T-helper 22 cell (primary cell): ENCODE measurements around the gene SWI5.

Experiments
- DNase-seq: peaks from one replicate; pipeline ENCODE4 v3.0.0-alpha.2; 2020; ENCODE audit warnings: low read depth

SWI5 gene

DNA sequence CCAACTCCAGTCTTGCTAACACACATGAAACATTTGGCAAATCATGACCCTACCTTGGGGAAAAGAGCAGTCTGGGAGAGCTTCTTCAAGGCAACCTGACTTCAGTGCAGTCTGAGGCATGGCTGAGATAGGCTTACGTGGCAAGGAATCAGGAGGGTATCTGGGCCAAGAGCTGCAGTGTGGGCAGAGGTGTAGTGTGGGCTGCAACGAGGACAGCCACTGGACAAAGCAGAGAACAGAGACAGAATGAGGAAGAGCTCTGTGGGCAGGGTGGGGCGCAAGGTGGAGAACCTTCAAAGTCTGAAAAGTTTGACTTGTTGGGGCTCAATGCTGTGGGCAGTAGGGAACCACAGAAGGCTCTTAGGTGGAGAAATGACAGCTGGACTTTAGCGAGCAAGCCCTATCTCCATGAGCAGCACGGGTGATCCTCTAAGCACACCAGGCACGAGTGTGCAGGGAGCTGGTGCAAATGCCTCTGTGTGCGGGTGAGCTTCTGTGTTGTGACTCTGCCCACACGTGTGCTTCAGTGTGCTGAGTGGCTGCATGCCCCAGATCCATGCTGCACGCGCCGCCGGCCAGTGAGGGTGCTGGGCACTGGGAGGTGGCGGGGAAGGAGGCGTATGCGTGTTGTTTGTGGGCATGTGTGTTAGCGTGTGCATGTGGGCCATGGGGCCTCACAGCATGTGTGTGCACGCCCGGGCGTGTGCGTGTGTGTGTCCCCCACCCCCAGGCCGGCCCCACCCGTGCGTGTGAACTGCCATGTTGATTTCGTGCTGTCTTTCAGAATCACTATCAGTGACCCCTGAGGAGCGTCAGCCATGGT lies 23.5 kb upstream of the SWI5 start:
- no peak for DNase-seq

- DNase-seq: no peak
These were observed 22.7 kb upstream of the SWI5 start for GRCh38 chr9:128253140-128253990.

DNA sequence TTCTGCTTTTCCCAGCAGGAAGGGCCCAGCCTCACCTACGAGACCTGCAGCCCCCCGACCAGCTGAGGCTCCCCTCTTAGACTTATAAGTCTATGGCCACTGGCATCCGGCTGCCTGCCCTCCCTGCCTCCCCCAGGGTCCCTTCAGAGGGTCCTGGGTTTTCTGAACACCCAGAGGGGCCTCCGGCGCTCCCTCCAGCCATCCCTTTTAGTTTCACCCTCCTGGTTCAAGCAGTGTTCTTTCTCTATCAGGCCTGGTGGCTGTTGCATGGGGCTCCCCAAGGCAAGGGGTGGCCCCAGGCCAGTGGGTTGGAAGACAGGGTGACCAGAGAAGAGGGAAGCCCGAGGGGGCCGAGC lies 22.1 kb upstream of the SWI5 start:
- no peak for DNase-seq

DNA sequence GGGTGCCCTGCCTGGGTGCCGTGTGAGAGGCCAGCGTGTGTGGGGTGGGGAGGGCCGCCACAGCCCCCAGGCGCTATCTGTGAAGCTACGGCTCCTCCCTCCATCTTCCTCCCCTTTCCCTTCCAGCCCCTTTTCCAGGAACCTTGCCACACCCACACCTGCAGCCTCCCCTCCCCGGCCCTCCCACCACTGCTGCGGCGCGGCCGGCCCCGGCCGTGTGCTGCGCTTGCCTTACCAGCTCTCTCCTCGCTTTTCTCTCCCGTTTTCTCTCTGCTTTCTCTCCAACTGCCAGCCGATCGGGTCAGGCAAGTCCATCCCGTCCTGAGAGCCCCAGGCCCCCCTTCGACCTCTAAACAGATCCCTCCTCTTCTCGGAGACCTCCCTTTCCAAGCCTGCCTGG lies 21.7 kb upstream of the SWI5 start:
- no peak for DNase-seq

GRCh38 chr9:128254855-128255759 lies 21.0 kb upstream of the SWI5 start:
- peak; percentile 17 for DNase-seq

GRCh38 chr9:128257086-128257825 lies 18.8 kb upstream of the SWI5 start:
- no peak for DNase-seq

GRCh38 chr9:128257907-128258306 lies 18.2 kb upstream of the SWI5 start:
- no peak for DNase-seq

GRCh38 chr9:128258326-128258725 lies 17.8 kb upstream of the SWI5 start:
- DNase-seq: no peak

GRCh38 chr9:128259156-128259555 lies 16.9 kb upstream of the SWI5 start:
- no peak for DNase-seq

GRCh38 chr9:128260340-128260739 lies 15.7 kb upstream of the SWI5 start:
- DNase-seq: no peak

- DNase-seq: no peak
These were observed 13.4 kb upstream of the SWI5 start for GRCh38 chr9:128262687-128263086.

DNA sequence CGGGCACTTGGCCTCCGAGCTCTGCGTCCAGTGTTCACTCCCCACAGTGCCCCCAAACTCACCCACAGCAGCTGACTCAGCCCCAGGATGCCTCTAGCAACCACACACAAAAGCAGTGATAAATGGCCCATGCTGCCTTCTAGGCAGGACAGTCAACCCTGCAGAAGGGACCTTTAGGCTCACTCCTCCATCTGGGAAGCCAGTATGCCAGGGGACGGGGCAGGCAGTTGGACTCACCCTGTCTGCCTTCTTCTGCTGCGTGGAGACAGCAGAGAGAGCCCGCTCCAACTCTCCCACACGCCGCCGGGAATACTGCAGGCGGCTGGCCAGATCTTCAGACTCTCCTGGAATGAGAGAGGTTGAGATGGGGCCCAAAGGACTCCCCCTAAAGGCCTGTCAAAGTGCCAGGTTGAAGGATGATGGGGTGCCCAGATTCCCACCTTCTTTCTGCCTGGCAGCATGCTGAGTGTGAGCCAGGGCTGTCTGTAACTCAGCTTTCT lies 10.7 kb upstream of the SWI5 start:
- no peak for DNase-seq

DNA sequence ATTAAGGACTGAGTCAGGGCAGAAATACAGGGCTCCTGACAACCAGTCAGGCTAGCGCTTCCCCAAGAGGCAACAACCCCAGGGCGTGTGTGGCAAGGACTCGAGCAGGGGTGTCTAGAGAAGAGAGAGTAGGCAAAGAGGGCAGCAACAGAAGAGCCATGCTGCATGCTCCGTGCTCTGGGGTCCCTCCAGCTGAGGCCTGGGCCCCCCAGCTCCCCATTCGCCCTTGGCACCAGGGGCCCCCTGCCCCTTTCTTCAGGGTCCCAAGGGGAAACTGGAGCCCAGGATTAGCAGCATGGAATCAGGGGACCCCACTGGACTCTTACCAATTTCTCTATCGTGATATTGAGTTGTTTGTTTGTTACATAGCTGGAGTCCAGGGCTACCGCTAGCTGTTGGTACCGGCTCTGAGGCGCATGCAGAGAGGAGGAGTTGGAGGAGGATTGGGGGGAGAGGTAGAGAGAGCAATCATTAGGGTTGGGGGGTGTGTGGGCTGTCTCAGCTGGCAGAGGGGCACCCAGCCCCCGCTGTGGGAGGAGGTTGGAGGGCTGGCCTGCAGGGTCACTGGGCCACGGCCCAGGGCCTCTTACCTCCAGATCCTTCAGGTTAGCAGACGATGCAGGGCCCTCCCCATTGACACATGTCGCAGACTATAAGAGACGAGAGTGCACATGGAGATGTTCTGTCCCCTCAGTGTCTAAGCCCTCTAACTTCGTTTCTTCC lies 9.0 kb upstream of the SWI5 start:
- DNase-seq: no peak

DNA sequence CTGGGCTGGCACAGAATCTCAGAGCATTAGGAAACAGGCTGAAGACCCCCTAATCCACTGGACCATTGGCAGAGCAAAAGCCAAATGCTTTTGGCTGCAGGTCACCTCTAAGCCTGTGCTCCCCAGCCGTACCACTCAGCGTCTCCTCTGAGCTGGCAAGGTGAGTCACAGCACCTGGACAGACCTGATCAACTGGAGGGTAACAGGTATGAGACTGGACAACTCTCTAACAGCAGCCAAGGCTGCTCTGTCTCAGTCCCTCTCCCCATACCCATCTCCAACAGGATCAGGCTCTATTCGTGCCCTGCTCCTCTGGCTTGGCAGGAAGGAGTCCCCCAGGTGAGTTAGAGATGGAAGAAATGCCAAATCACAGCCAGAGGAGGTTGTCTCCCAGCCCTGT lies 5.0 kb upstream of the SWI5 start:
- no peak for DNase-seq

DNA sequence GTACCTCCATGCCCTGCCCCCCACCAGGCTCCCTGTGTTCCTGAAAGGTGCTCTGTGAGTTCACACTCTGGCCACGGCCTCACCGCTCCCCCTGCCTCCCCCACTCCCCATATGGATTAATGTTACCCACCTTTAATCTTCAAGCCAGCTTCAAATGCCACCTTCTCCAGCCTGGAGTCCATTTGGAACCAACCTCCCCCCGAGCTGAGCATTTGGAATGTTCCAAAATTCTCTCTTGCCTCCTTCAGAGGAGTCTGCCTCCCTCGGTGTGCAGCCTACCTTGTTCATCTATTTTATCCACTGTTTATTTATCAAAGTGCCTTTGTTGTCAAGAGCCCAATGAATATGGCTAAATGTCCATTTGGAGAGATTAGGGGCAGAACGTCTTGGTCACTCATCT lies 4.6 kb upstream of the SWI5 start:
- DNase-seq: no peak

DNA sequence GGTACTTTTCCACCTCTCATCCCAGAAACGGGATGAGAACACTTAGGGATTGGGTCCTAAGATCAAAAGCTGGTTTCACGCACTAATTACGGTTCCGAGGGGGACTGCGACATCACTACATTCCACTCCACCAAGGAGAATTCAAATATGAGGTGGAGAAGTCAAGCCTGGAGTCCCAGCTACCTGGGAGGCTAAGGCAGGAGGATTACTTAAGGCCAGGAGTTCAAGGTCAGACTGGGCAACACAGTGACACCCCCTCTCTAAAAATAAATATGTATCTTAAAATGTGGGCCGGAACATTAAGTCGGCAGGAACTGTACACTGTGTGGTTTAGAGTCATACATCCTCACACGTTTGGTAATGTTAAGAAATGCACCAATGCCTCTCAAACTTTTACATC lies 1.8 kb upstream of the SWI5 start:
- DNase-seq: no peak

DNA sequence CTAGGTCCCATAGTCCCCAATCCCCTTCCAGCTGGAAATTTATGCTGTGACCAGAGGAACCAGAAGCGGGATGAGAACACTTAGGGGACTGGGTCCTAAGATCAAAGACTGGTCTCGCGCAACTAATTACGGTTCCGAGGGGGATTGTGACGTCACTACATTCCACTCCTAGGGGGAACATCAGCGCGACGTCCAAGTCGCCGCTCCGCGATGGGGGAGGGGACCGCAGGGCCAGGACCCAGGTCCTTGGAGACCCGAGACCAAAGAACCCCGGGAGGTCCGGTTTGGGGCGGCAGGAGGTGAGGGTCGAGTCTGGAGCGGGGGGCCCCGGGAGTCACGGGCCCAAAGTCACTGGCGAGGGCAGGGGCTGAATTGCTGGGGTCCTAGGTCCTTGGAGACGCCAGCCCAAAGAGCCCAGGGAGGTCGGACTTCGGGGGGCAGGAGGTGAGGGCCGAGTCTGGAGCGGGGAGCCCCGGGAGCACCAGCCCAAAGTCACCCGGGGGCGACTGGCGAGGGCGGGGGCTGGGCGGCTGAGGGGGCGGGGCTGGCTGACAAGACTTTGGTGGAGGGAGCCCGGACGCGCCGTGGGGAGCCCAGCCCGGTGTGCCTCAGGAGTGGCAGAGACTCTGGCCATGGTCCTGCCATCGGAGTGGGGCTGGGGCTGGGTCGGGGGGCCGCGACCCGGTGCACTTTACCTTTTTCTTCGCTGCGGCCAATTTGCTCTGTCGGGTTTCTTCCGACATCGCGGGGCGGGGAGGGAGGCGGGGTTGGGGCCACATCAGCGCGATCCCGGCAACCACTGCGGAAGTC lies 673 bp upstream of the SWI5 start, which contains the start of gene GOLGA2:
Gene GOLGA2 (minus strand): TSS at position 810 of the 810 bp plus-strand sequence. CDS start 31 bp downstream, at position 779.
- DNase-seq: no peak

DNA sequence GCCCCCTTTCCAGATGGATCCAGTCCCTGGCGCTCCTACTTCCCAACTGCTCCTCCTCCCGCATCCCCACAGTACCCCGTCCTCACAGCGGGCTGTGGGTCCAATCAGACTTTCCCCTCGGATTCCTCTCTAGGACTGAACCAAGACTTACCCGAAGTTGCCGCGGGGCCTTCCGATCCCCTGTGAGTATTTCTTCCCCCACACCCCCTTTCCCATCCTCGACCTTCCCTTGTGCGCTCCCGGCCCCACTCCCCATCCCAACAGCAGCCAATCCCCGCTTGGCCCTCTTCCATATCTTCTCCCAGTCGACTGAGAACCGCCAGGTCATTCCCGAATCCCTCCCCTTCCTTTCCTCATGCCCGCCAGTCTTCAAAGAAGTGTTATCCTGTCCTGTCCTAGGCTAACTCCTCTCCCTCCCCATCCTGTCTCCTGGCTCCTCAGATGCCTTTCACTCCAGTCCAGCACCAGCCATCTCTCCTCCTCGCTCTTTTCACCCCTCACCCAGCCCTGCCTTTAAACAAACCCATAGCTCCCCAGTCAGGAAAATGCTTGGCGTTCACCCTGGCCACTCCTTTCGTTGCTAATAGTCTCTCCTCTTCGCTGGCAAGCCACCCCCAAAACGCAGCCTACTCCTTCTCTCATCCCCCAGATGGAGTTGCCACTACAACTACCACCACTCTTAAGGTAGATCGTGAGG lies 646 bp downstream of the SWI5 start:
- DNase-seq: no peak
